Suprapubic skin (tissue), 2 donors: Measurements from ENCODE around the gene CXCR4.

Experiments
- EP300 ChIP-seq: sonication (generic); formaldehyde crosslinking; IDR thresholded peaks from one replicate; pipeline ENCODE4 v1.6.1; 2017; ENCODE audit warnings: antibody characterized with exemption
- POLR2A ChIP-seq, 2 donors: fragments of 450-650 bp; IDR thresholded peaks; one replicate each; pipeline ENCODE4 v1.6.1; 2017; ENCODE audit warnings: antibody characterized with exemption in 2 of 2, mild to moderate bottlenecking in 2 of 2, moderate library complexity in 2 of 2

DNA sequence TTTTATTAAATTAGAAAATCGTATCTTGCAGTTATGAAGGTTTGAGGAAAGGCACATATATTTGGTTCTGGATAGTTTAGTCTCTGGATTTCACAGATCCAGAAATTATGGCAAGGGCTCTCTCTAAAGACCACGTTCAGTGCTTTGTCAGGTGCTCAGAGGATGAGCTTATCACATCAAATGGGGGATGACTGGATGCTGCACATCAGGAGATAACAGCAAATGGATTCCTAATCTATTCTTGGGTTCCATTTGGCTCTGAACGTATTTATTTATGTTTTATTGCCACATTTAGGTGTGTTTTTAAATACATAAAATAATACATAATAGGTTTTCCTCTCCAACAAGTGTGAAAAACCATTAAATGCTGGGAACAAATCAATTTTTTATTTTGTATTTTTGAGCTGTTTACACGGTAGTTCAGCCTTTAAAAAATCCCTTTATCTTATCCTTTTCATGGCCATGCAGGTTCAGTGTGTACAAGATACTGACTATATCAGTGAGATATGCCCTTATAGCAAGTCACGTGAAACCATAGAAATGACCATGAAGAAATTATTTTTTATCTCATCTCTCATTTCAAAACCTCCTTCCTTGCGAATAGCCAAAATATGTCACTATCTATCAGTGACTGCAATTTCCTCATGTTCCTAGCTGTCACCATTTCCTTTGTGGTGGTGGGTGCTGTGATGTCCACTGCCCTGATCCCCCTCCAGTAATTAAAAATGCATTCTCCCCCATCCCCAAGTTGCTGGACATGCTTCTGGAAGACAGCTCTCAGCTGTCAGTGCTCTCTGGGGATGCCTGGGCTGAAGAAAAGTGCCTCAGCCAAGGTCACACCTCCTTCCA, 25.9 kb upstream of the CXCR4 start:
- no peak for TF ChIP-seq EP300
- no peak for TF ChIP-seq POLR2A (IDR thresholded peaks at IDR 0.05)
